GM19351 (cell line): ENCODE results near the gene TBC1D9B.

ENCODE experiments used
- ATAC-seq: cut with Tn5 transposase; IDR thresholded peaks from one replicate; pipeline ENCODE4 v1.9.1; 2021; ENCODE audit warnings: mild to moderate bottlenecking, moderate library complexity; ENCODE audit not compliant: unreplicated experiment

Gene TBC1D9B

GRCh38 chr5:179822444-179822990 is 85.2 kb downstream of the TBC1D9B start:
- no peak for ATAC-seq

- ATAC-seq, result no peak
Observed at GRCh38 chr5:179822059-179822432, 85.7 kb downstream of the TBC1D9B start.

- ATAC-seq, result peak; percentile 53
Observed at GRCh38 chr5:179821298-179822058, 86.2 kb downstream of the TBC1D9B start.

- peak; percentile 36 for ATAC-seq
Observed at GRCh38 chr5:179820483-179821297, 87.0 kb downstream of the TBC1D9B start, which contains the start of gene SQSTM1. SQSTM1 (plus strand) TSS chr5:179820905; CDS start chr5:179820937, 32 bp downstream.

- ATAC-seq, result no peak
Observed at GRCh38 chr5:179820127-179820482, 87.6 kb downstream of the TBC1D9B start.

GRCh38 chr5:179819296-179820126 is 88.2 kb downstream of the TBC1D9B start:
- peak; percentile 16 for ATAC-seq

GRCh38 chr5:179818746-179819295 is 88.9 kb downstream of the TBC1D9B start:
- ATAC-seq, result peak; percentile 62

- ATAC-seq, result no peak
Observed at GRCh38 chr5:179817890-179818745, 89.6 kb downstream of the TBC1D9B start.

- no peak for ATAC-seq
Observed at GRCh38 chr5:179817470-179817840, 90.2 kb downstream of the TBC1D9B start.

GRCh38 chr5:179816796-179817469 is 90.8 kb downstream of the TBC1D9B start:
- no peak for ATAC-seq

- no peak for ATAC-seq
Observed at GRCh38 chr5:179816401-179816795, 91.3 kb downstream of the TBC1D9B start.

- no peak for ATAC-seq
Observed at GRCh38 chr5:179815491-179816249, 92.0 kb downstream of the TBC1D9B start.

- ATAC-seq, result no peak
Observed at GRCh38 chr5:179814090-179814489, 93.6 kb downstream of the TBC1D9B start.

GRCh38 chr5:179812997-179813607 is 94.6 kb downstream of the TBC1D9B start:
- no peak for ATAC-seq

- ATAC-seq, result no peak
Observed at GRCh38 chr5:179812135-179812825, 95.4 kb downstream of the TBC1D9B start.
